ENCODE results near the gene C2orf69.

The C2orf69 gene

DNA sequence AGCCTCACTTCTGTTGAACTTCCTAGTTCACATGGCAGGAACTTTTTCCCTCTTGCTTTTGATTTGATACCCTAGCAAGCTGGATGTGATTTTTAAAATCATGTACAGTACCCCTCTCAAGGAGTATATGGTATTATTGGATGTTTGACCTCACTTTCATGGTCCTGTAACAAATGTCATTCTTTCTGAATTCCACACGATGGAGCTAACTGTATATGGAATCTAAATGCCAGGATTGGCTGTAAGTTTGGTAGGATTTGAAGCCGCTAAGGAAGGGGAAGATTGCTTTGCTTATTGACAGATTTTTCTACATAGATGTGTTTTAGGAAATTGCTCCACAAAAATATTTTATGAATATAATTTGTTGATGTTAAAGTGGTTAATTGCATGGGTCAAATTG, 62.6 kb downstream of the C2orf69 start:
- no peak for DNase-seq

DNA sequence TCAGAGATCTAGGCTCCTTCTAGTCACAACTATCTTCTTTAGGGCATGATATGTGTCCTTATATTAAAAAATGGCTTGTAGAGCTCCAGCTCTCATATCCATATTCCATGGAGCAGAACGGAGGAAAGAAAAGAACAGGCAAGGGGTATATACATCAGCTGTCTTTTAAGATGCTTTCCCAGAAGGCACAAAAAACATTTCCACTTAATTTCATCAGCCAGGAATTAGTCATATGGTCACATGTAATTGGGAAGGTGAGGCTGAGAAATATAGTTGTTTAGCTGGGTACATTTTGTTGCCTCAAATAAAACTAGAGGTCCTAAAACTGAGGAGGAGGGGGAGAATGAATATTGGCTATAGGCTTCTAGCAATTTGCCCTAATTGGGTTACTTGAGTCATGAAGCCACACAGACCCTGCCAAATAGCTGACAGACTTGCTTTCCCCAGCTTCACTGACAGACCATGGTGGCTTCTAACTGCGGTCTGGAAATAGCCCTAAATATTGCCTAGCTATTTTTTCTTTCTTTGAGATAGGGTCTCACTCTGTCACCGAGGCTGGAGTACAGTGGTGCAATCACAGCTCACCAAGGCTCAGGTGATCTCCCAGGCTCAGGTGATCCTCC, 64.3 kb downstream of the C2orf69 start:
- DNase-seq = no peak
